Activated B cell treated with CpG ODN at 0.5 μM for 24 hours (primary cell): Measurements from ENCODE around the gene INTS1. TPM values are rescaled to one million over a fixed set of nuclear protein-coding genes. Genes with fewer than 3 reads are reported as not detected.

Experiments used
- ATAC-seq: fragments of 200-7000 bp; cut with Tn5 transposase; one replicate; pipeline ENCODE4 v1.10.0; 2021; ENCODE audit warnings: low read depth, mild to moderate bottlenecking, moderate library complexity
- CTCF ChIA-PET: fragments of 350-600 bp; sonication (Branson Sonifier 250); formaldehyde crosslinking; loops from one replicate; lab custom pipeline; 2021; ENCODE audit warnings: antibody characterized with exemption; lab: Charles Lee
- POLR2A ChIA-PET: fragments of 350-600 bp; sonication (Branson Sonifier 250); formaldehyde crosslinking; loops from one replicate; lab custom pipeline; 2021; ENCODE audit warnings: antibody characterized with exemption; lab: Charles Lee
- DNase-seq: peaks from one replicate; pipeline ENCODE4 v3.0.0; 2022
- H3K27ac Mint-ChIP-seq: one replicate; pipeline ENCODE4 v1.8.0; 2020; ENCODE audit warnings: mixed read lengths
- H3K27me3 Mint-ChIP-seq: one replicate; pipeline ENCODE4 v1.8.0; 2021; ENCODE audit warnings: mixed read lengths
- H3K36me3 Mint-ChIP-seq: one replicate; pipeline ENCODE4 v1.8.0; 2021; ENCODE audit warnings: low read depth, mixed read lengths
- H3K4me1 Mint-ChIP-seq: one replicate; pipeline ENCODE4 v1.8.0; 2021; ENCODE audit warnings: mixed read lengths
- H3K4me3 Mint-ChIP-seq: one replicate; pipeline ENCODE4 v1.8.0; 2020; ENCODE audit warnings: mild to moderate bottlenecking, mixed read lengths
- H3K9me3 Mint-ChIP-seq: one replicate; pipeline ENCODE4 v1.8.0; 2020; ENCODE audit warnings: mixed read lengths
- CTCF ChIP-seq: fragments of 200-600 bp; IDR thresholded peaks from one replicate; pipeline ENCODE4 v1.8.0; 2022; ENCODE audit warnings: antibody characterized with exemption, mild to moderate bottlenecking
- intact Hi-C: fragments of 100-400 bp; cut with micrococcal nuclease; formaldehyde crosslinking; loops from one replicate; pipeline ENCODE4 v1.15.1; 2024
- total RNA-seq: library from RNA; stranded (reverse); gene quantifications from 2 replicates; pipeline ENCODE4 v1.2.3, GENCODE V29; 2022

Gene INTS1
- total RNA-seq, 1 donor from 2014 or later, result 110 TPM

- intact Hi-C loops, result no loop called here
- peaks cover 11% of the 10 kb centered on the region for H3K4me1 Mint-ChIP-seq
- CTCF ChIA-PET, result no interaction called here
- no peaks in the 10 kb centered on the region for H3K9me3 Mint-ChIP-seq
- ATAC-seq (no peak), DNase-seq (no peak)
- no peaks in the 10 kb centered on the region for H3K36me3 Mint-ChIP-seq
- H3K27me3 Mint-ChIP-seq, result no peaks in the 10 kb centered on the region
- POLR2A ChIA-PET, result interaction anchor here (0.6 kb wide), 2 partner anchors 9 to 1144 kb away, joined by 3 read pairs; no protein-coding TSS in a partner anchor
- no peak for TF ChIP-seq CTCF
- no peak overlapping the region for H3K4me3 Mint-ChIP-seq
- H3K27ac Mint-ChIP-seq, result no peak overlapping the region
Observed at GRCh38 chr7:1460821-1461645, 43.2 kb downstream of the INTS1 start.

GRCh38 chr7:1459920-1460820, 44.0 kb downstream of the INTS1 start:
- TF ChIP-seq CTCF, result no peak
- DNase-seq (no peak), ATAC-seq (no peak)
- intact Hi-C loops, result loop anchor here (1.0 to 2.0 kb wide), 2 partner anchors 44 to 73 kb away; partner anchors contain the start of gene INTS1
- Mint-ChIP-seq H3K27ac (peak overlapping the region; percentile 46), H3K9me3 (no peaks in the 10 kb centered on the region), H3K4me1 (peaks cover 11% of the 10 kb centered on the region), H3K4me3 (peak overlapping the region; percentile 79), H3K36me3 (no peaks in the 10 kb centered on the region), H3K27me3 (no peaks in the 10 kb centered on the region)
- ChIA-PET CTCF (no interaction called here), POLR2A (interaction anchor here (0.6 kb wide), 2 partner anchors 9 to 1145 kb away, joined by 3 read pairs; no protein-coding TSS in a partner anchor)

- intact Hi-C loops, result loop anchor here (1.0 to 2.0 kb wide), 2 partner anchors 45 to 73 kb away; partner anchors contain the start of gene INTS1
- peaks cover 11% of the 10 kb centered on the region for H3K4me1 Mint-ChIP-seq
- H3K4me3 Mint-ChIP-seq, result peak overlapping the region; percentile 69
- no peak overlapping the region for H3K27ac Mint-ChIP-seq
- DNase-seq (peak; percentile 97), ATAC-seq (peak; percentile 96)
- no peaks in the 10 kb centered on the region for H3K36me3 Mint-ChIP-seq
- ChIA-PET CTCF (no interaction called here), POLR2A (no interaction called here)
- H3K27me3 Mint-ChIP-seq, result no peaks in the 10 kb centered on the region
- no peak for TF ChIP-seq CTCF
- no peaks in the 10 kb centered on the region for H3K9me3 Mint-ChIP-seq
Observed at GRCh38 chr7:1459512-1459892, 44.7 kb downstream of the INTS1 start.

GRCh38 chr7:1458683-1459511, 45.3 kb downstream of the INTS1 start, which contains the start of gene MICALL2:
Gene MICALL2, minus strand, starts transcription at chr7:1459470. Its CDS starts 144 bp downstream, at chr7:1459326.
- TF ChIP-seq CTCF, result no peak
- peak; percentile 2 for ATAC-seq
- H3K27ac Mint-ChIP-seq, result peak within 1 kb of the TSS; percentile 46
- H3K9me3 Mint-ChIP-seq, result no peaks in the 10 kb centered on the region
- DNase-seq, result no peak
- H3K4me3 Mint-ChIP-seq, result peak within 1 kb of the TSS; percentile 79
- intact Hi-C loops, result loop anchor here (1.0 to 2.0 kb wide), 2 partner anchors 45 to 74 kb away; partner anchors contain the start of gene INTS1
- H3K27me3 Mint-ChIP-seq, result no peaks in the 10 kb centered on the region
- H3K4me1 Mint-ChIP-seq, result peaks cover 11% of the 10 kb centered on the region
- ChIA-PET POLR2A (no interaction called here), CTCF (no interaction called here)
- no peaks in the 10 kb centered on the region for H3K36me3 Mint-ChIP-seq
